Body of pancreas (tissue), 4 donors: ENCODE measurements around the gene NTSR2. TPM values are rescaled to one million over a fixed set of nuclear protein-coding genes. Genes with fewer than 3 reads are reported as not detected.

Experiments used
- ATAC-seq: fragments of 150-250 bp; one replicate; pipeline ENCODE4 v1.9.1; 2016
- DNase-seq, 4 donors: peaks; one replicate each; pipeline ENCODE4 v3.0.0-alpha.2; 2019
- H3K27ac ChIP-seq, 4 donors: fragments of 200-600 bp; sonication (generic); 1 replicate in 3 of 4; 2 replicates in 1 of 4; pipeline versions ENCODE4 v1.5.1 to v1.6.1; 2016 to 2019; ENCODE audit warnings: mild to moderate bottlenecking in 1 of 4, mixed read lengths in 1 of 4, moderate library complexity in 1 of 4
- H3K27me3 ChIP-seq, 2 donors: fragments of 200-600 bp; sonication (generic); one replicate each; pipeline ENCODE4 v1.6.0; 2016; ENCODE audit warnings: mild to moderate bottlenecking in 1 of 2
- H3K36me3 ChIP-seq, 2 donors: fragments of 200-600 bp; sonication (generic); replicated peaks in 1 of 2; 2 replicates each; pipeline ENCODE4 v1.5.1; 2016; ENCODE audit warnings: low read depth in 2 of 2; ENCODE audit not compliant: insufficient read depth in 1 of 2
- H3K4me1 ChIP-seq: fragments of 200-600 bp; sonication (generic); one replicate; pipeline ENCODE4 v1.6.0; 2016
- H3K4me3 ChIP-seq, 2 donors: fragments of 200-600 bp; sonication (generic); 1 replicate in 1 of 2; 2 replicates in 1 of 2; pipeline ENCODE4 v1.5.1; 2016 to 2019
- H3K9me3 ChIP-seq, 3 donors: fragments of 200-600 bp; sonication (generic); 1 replicate in 2 of 3; 2 replicates in 1 of 3; pipeline ENCODE4 v1.5.1; 2016
- CTCF ChIP-seq, 7 experiments: fragments of 450-650 bp in 4 of 7; fragments of 200-600 bp in 3 of 7; sonication (generic) in 3 of 7; IDR thresholded peaks; one replicate each; pipeline ENCODE4 v1.5.1; 2016 to 2019; ENCODE audit warnings: antibody characterized with exemption in 7 of 7
- POLR2A ChIP-seq, 3 donors: fragments of 450-650 bp; IDR thresholded peaks; one replicate each; pipeline ENCODE4 v1.6.1; 2016; ENCODE audit warnings: antibody characterized with exemption in 3 of 3, mild to moderate bottlenecking in 2 of 3
- WGBS, 2 donors: methylation state at CpG; one replicate each; pipeline ENCODE4 v1.1.5; 2017; 5-methylcytosine and 5-hydroxymethylcytosine counted together
- intact Hi-C: fragments of 100-400 bp; cut with DNase I; formaldehyde crosslinking; loops from one replicate; pipeline ENCODE4 v1.15.1; 2023
- total RNA-seq, 2 donors: library from RNA; depleted of rRNA; stranded (reverse); fragments of >200 nt; gene quantifications; one replicate each; pipeline ENCODE4 v1.1.0, GENCODE V29; 2016

Gene NTSR2
- total RNA-seq, 2 donors from 2014 or later: not detected

GRCh38 chr2:11672407-11672806 is 2.4 kb upstream of the NTSR2 start:
- ATAC-seq: no peak
- TF ChIP-seq CTCF (IDR thresholded peaks at IDR 0.05): no peak
- TF ChIP-seq POLR2A (IDR thresholded peaks at IDR 0.05): no peak
- peaks cover 10% of the 10 kb centered on the region for H3K4me1 ChIP-seq
- no peaks in the 10 kb centered on the region for H3K9me3 ChIP-seq
- H3K4me3 ChIP-seq: no peak overlapping the region
- intact Hi-C loops: no loop called here
- no peaks in the 10 kb centered on the region for H3K27me3 ChIP-seq
- DNase-seq: no peak
- H3K27ac ChIP-seq: no peak overlapping the region
- WGBS, 2 donors: 61 to 63% methylated on average over 3 of the region's 3 CpGs
- no peaks in the 10 kb centered on the region for H3K36me3 ChIP-seq

DNA sequence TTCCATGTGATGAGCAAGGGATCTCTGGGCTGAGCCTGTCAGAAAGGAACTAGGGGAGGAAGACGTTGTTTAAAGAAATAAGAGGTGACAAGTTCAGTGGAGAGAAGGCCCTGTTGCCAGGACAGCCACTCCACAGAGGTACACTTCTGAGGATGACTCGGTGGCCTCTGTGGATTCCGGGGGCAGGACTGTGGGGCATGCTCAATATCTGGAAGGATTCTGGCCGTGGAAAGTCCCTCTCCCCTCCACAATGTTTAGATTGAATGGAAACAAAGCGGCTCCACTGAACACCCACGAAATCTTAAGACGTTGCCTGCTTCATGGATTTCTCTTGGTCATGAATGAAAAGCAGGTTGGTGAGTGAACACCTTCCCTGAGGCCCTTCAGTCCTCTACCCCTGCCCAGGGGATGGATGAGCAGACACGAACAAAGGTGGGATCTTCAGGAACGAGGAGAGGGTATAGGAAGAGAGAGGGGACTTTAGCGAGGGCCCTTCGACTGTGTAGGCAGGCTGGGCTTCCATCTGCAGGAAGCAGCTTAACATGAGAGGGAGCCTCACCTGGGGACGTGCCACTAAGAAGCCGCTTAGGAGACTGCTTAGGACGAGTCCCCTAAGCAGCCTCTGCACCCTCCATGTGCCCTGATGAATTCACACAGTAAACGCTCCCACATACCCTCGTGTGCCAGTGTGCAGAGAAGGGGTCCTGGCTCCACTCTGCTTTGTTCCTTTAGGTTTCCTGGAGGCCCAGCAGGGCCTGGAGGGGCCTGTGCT is 1.9 kb downstream of the NTSR2 start:
- H3K27ac ChIP-seq: no peak overlapping the region
- 73 to 76% methylated on average over 15 to 16 of the region's 16 CpGs for WGBS, 2 donors
- H3K4me1 ChIP-seq: peaks cover 10% of the 10 kb centered on the region
- DNase-seq (no peak), ATAC-seq (no peak)
- TF ChIP-seq POLR2A (IDR thresholded peaks at IDR 0.05) (no peak), CTCF (IDR thresholded peaks at IDR 0.05) (no peak)
- H3K4me3 ChIP-seq: no peak overlapping the region
- no peaks in the 10 kb centered on the region for H3K9me3 ChIP-seq
- H3K27me3 ChIP-seq: no peaks in the 10 kb centered on the region
- intact Hi-C loops: no loop called here
- no peaks in the 10 kb centered on the region for H3K36me3 ChIP-seq

- no peak for TF ChIP-seq CTCF (IDR thresholded peaks at IDR 0.05)
- TF ChIP-seq POLR2A (IDR thresholded peaks at IDR 0.05): no peak
- Histone ChIP-seq H3K27me3 (no peaks in the 10 kb centered on the region), H3K4me1 (peaks cover 10% of the 10 kb centered on the region), H3K27ac (no peak overlapping the region), H3K36me3 (no peaks in the 10 kb centered on the region), H3K4me3 (no peak overlapping the region), H3K9me3 (no peaks in the 10 kb centered on the region)
- WGBS, 2 donors: 69 to 78% methylated on average over 3 of the region's 3 CpGs
- no peak for ATAC-seq
- DNase-seq: no peak
- intact Hi-C loops: no loop called here
Measured at GRCh38 chr2:11667194-11667593, 2.8 kb downstream of the NTSR2 start.

- no peak overlapping the region for H3K27ac ChIP-seq
- H3K4me3 ChIP-seq: no peak overlapping the region
- ATAC-seq (no peak), DNase-seq (no peak)
- peaks cover 10% of the 10 kb centered on the region for H3K4me1 ChIP-seq
- no peaks in the 10 kb centered on the region for H3K9me3 ChIP-seq
- 64 to 67% methylated on average over 6 to 10 of the region's 10 CpGs for WGBS, 2 donors
- intact Hi-C loops: no loop called here
- TF ChIP-seq CTCF (IDR thresholded peaks at IDR 0.05) (no peak), POLR2A (IDR thresholded peaks at IDR 0.05) (no peak)
- no peaks in the 10 kb centered on the region for H3K27me3 ChIP-seq
- no peaks in the 10 kb centered on the region for H3K36me3 ChIP-seq
Measured at GRCh38 chr2:11665510-11666362, 4.3 kb downstream of the NTSR2 start.
